GM12873 (cell line): ENCODE measurements around the gene SUN5.

Experiments
- CTCF ChIP-seq: IDR thresholded peaks from 2 replicates; pipeline ENCODE4 v1.5.1; 2012; ENCODE audit warnings: low read depth, mild to moderate bottlenecking, moderate library complexity, low read length, control low read depth; ENCODE audit not compliant: insufficient read depth; ENCODE audit errors: missing control alignments

Gene SUN5

GRCh38 chr20:33015114-33015484 lies 10.9 kb upstream of the SUN5 start:
- TF ChIP-seq CTCF: no peak

- no peak for TF ChIP-seq CTCF
These were observed 10.3 kb upstream of the SUN5 start for GRCh38 chr20:33014336-33015113.

- no peak for TF ChIP-seq CTCF
These were observed 9.6 kb upstream of the SUN5 start for GRCh38 chr20:33013701-33014326.

GRCh38 chr20:33012327-33013189 lies 8.3 kb upstream of the SUN5 start:
- no peak for TF ChIP-seq CTCF

- TF ChIP-seq CTCF: no peak
These were observed 6.6 kb upstream of the SUN5 start for GRCh38 chr20:33010674-33011449.

- TF ChIP-seq CTCF: no peak
These were observed 5.9 kb upstream of the SUN5 start for GRCh38 chr20:33010133-33010504.
